SK-N-SH (cell line): Measurements from ENCODE around the gene CTLA4. TPM values are rescaled to one million over a fixed set of nuclear protein-coding genes. Genes with fewer than 3 reads are reported as not detected.
A peak's percentile ranks its signal among the peaks of the same experiment; 100 is the strongest.

Source experiments
- CTCF ChIA-PET: fragments of 300-600, 350-600 bp; formaldehyde crosslinking; extraction: SDS; loops from one replicate; lab custom pipeline; 2021; lab: Yijun Ruan, JAX
- POLR2A ChIA-PET: fragments of 350-600 bp; sonication (Branson Sonifier 250); formaldehyde crosslinking; extraction: SDS; loops from one replicate; lab custom pipeline; 2020; ENCODE audit warnings: antibody characterized with exemption, inconsistent platforms; lab: Yijun Ruan, JAX
- DNase-seq: peaks from one replicate; pipeline ENCODE4 v3.0.0; 2012
- H2AFZ ChIP-seq: fragments of 200-600 bp; sonication (generic); 2 replicates; pipeline ENCODE4 v1.8.1; 2016; ENCODE audit warnings: antibody characterized with exemption, mild to moderate bottlenecking, low read depth
- H3F3A ChIP-seq: fragments of 200-600 bp; sonication (generic); replicated peaks from 2 replicates; pipeline ENCODE3; 2016; ENCODE audit warnings: antibody characterized with exemption, mild to moderate bottlenecking; ENCODE audit not compliant: insufficient read depth
- H3K27ac ChIP-seq, 2 experiments: fragments of 200-500 bp in 1 of 2; fragments of 200-600 bp in 1 of 2; sonication (Bioruptor generic) in 1 of 2; sonication (generic), shearing (Covaris generic) in 1 of 2; 2 replicates each; pipeline versions ENCODE4 v1.5.1 to v1.6.1; 2014 to 2016; ENCODE audit warnings: low read depth in 2 of 2, inconsistent platforms in 1 of 2, low read length in 1 of 2, mild to moderate bottlenecking in 1 of 2, mixed read lengths in 1 of 2
- H3K27me3 ChIP-seq: fragments of 200-600 bp; sonication (generic), shearing (Covaris generic); 2 replicates; pipeline ENCODE4 v1.6.1; 2016; ENCODE audit warnings: mixed run types; ENCODE audit not compliant: insufficient read depth
- H3K36me3 ChIP-seq, 2 experiments: fragments of 200-500 bp in 1 of 2; fragments of 200-600 bp in 1 of 2; sonication (Bioruptor generic) in 1 of 2; sonication (generic) in 1 of 2; replicated peaks in 1 of 2; 2 replicates each; pipeline versions ENCODE3 to v1.5.1; 2014 to 2016; ENCODE audit warnings: low read length in 1 of 2, mild to moderate bottlenecking in 1 of 2; ENCODE audit not compliant: insufficient read depth in 2 of 2, control insufficient read depth in 1 of 2
- H3K4me1 ChIP-seq, 2 experiments: fragments of 200-500 bp in 1 of 2; fragments of 200-600 bp in 1 of 2; sonication (Bioruptor generic) in 1 of 2; sonication (generic), shearing (Covaris generic) in 1 of 2; 2 replicates each; pipeline versions ENCODE4 v1.5.1 to v1.6.1; 2014 to 2016; ENCODE audit warnings: low read depth in 1 of 2, low read length in 1 of 2, mixed run types in 1 of 2; ENCODE audit not compliant: insufficient read depth in 2 of 2, control insufficient read depth in 1 of 2
- H3K4me2 ChIP-seq: fragments of 200-600 bp; sonication (generic), shearing (Covaris generic); 2 replicates; pipeline ENCODE4 v1.6.1; 2017; ENCODE audit warnings: mixed run types
- H3K4me3 ChIP-seq, 2 experiments: fragments of 200-500 bp in 1 of 2; fragments of 200-600 bp in 1 of 2; sonication (Bioruptor generic) in 1 of 2; sonication (generic), shearing (Covaris generic) in 1 of 2; 2 replicates each; pipeline versions ENCODE4 v1.5.1 to v1.8.1; 2014 to 2016; ENCODE audit warnings: low read depth in 2 of 2, inconsistent platforms in 1 of 2, low read length in 1 of 2, mild to moderate bottlenecking in 1 of 2, mixed read lengths in 1 of 2, moderate library complexity in 1 of 2
- H3K79me2 ChIP-seq: fragments of 200-600 bp; sonication (generic); 2 replicates; pipeline ENCODE4 v1.8.1; 2017; ENCODE audit warnings: mild to moderate bottlenecking; ENCODE audit not compliant: insufficient read depth
- H3K9ac ChIP-seq: fragments of 200-600 bp; sonication (generic); 2 replicates; pipeline ENCODE4 v1.6.1; 2017; ENCODE audit warnings: mixed run types
- H3K9me2 ChIP-seq: fragments of 200-600 bp; sonication (generic); 2 replicates; pipeline ENCODE4 v1.6.1; 2017; ENCODE audit warnings: mixed run types
- H3K9me3 ChIP-seq: fragments of 200-600 bp; sonication (generic); 2 replicates; pipeline ENCODE4 v1.6.1; 2017; ENCODE audit warnings: mixed run types, mild to moderate bottlenecking, moderate library complexity
- H4K20me1 ChIP-seq: fragments of 200-600 bp; sonication (generic); 2 replicates; pipeline ENCODE4 v1.6.1; 2017; ENCODE audit warnings: mild to moderate bottlenecking, mixed run types; ENCODE audit not compliant: insufficient read depth
- EZH2phosphoT487 ChIP-seq: fragments of 200-600 bp; sonication (generic); IDR thresholded peaks from 2 replicates; pipeline ENCODE4 v1.6.1; 2017; ENCODE audit warnings: low read depth, mixed run types, mild to moderate bottlenecking, antibody characterized with exemption, moderate library complexity, borderline replicate concordance
- FOXJ3 ChIP-seq: sonication (generic); formaldehyde crosslinking; IDR thresholded peaks from 2 replicates; pipeline ENCODE4 v1.5.1; 2020; ENCODE audit warnings: mild to moderate bottlenecking, missing genetic modification reagents
- NRF1 ChIP-seq: IDR thresholded peaks from 2 replicates; pipeline ENCODE4 v1.6.1; 2012; ENCODE audit warnings: low read depth, mild to moderate bottlenecking, low read length
- RAD21 ChIP-seq: IDR thresholded peaks from 2 replicates; pipeline ENCODE4 v1.6.1; 2012; ENCODE audit warnings: mild to moderate bottlenecking, low read length
- RCOR1 ChIP-seq: fragments of 150-350 bp; IDR thresholded peaks from 2 replicates; pipeline ENCODE4 v1.6.1; 2017; ENCODE audit warnings: antibody characterized with exemption, low read length
- SMC3 ChIP-seq: IDR thresholded peaks from 2 replicates; pipeline ENCODE4 v1.6.1; 2012; ENCODE audit warnings: low read depth, low read length, improper control_type of control experiment
- TEAD4 ChIP-seq: IDR thresholded peaks from 2 replicates; pipeline ENCODE4 v1.4.0; 2012; ENCODE audit warnings: mild to moderate bottlenecking, borderline replicate concordance; ENCODE audit not compliant: insufficient read depth
- WGBS: methylation state at CpG from one replicate; pipeline ENCODE4 v1.1.6; 2017; ENCODE audit warnings: low lambda C conversion rate; 5-methylcytosine and 5-hydroxymethylcytosine counted together
- polyA plus RNA-seq, 3 experiments: library from polyadenylated mRNA; depleted of rRNA; stranded (reverse); fragments of >200 nt; gene quantifications; 2 replicates each; pipeline ENCODE4 v1.2.3, GENCODE V29; 2012
- TF ChIP-seq, protein P1 (sequence below): fragments of 200-600 bp; sonication (generic); IDR thresholded peaks from 2 replicates; pipeline ENCODE4 v1.6.1; 2017; ENCODE audit warnings: antibody characterized with exemption, mild to moderate bottlenecking, moderate library complexity
- TF ChIP-seq, protein P2 (sequence below): IDR thresholded peaks from 2 replicates; pipeline ENCODE4 v1.4.0; 2012; ENCODE audit warnings: low read depth, borderline replicate concordance

Gene CTLA4
- polyA plus RNA-seq, 1 of the 3 experiments (the other 2 are of a cell fraction) = not detected

DNA sequence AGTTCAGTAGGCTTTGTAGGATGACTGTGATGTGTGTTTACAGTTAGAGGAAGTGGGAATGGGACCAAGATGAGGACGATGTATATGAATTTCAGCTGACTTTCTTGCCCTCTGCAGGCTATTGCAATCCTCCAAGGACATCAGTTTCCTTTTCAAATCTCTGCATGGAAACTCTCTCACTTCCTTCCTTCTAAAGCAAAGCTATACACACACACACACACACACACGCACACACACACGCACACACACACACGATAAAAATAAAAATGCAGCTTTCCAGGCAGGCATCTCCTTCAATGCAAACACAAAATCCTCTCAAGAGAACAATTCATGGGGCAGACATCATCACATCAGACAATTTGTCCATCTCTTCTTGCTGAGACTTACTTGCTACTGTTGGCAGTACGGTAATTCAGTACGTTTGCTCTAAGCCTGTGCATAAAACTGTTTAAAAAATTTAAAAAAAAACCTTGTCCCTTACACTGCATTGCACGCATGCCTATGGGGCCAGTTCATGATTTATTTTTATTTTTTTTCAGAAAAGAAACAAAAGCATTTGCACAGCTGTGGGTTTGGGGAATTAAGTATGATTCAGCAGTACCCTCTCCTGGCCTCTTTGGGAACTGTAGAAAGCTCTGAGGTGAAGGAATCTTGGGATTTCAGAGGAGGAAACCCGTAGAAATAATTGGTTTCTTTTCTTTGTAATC, 41.8 kb downstream of the CTLA4 start:
- Histone ChIP-seq H3K4me2 (no peak overlapping the region), H3K4me1 (no peaks in the 10 kb centered on the region), H3K9me3 (no peaks in the 10 kb centered on the region), H3K9ac (no peak overlapping the region), H2AFZ (peak overlapping the region; percentile 61), H3F3A (no peaks in the 10 kb centered on the region), H4K20me1 (no peaks in the 10 kb centered on the region), H3K27ac (no peak overlapping the region), H3K36me3 (no peaks in the 10 kb centered on the region), H3K27me3 (no peaks in the 10 kb centered on the region), H3K4me3 (no peak overlapping the region), H3K79me2 (no peaks in the 10 kb centered on the region), H3K9me2 (no peaks in the 10 kb centered on the region)
- TF ChIP-seq RAD21 (peak; percentile 82), NRF1 (peak; percentile 3; the same call in 1 of the 2 replicates), TEAD4 (no peak), RCOR1 (no peak), SMC3 (peak; percentile 57)
- TF ChIP-seq, protein P1, sequence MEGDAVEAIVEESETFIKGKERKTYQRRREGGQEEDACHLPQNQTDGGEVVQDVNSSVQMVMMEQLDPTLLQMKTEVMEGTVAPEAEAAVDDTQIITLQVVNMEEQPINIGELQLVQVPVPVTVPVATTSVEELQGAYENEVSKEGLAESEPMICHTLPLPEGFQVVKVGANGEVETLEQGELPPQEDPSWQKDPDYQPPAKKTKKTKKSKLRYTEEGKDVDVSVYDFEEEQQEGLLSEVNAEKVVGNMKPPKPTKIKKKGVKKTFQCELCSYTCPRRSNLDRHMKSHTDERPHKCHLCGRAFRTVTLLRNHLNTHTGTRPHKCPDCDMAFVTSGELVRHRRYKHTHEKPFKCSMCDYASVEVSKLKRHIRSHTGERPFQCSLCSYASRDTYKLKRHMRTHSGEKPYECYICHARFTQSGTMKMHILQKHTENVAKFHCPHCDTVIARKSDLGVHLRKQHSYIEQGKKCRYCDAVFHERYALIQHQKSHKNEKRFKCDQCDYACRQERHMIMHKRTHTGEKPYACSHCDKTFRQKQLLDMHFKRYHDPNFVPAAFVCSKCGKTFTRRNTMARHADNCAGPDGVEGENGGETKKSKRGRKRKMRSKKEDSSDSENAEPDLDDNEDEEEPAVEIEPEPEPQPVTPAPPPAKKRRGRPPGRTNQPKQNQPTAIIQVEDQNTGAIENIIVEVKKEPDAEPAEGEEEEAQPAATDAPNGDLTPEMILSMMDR = peak; percentile 83
- TF ChIP-seq, protein P2, sequence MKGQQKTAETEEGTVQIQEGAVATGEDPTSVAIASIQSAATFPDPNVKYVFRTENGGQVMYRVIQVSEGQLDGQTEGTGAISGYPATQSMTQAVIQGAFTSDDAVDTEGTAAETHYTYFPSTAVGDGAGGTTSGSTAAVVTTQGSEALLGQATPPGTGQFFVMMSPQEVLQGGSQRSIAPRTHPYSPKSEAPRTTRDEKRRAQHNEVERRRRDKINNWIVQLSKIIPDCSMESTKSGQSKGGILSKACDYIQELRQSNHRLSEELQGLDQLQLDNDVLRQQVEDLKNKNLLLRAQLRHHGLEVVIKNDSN = no peak
- ChIA-PET POLR2A (no interaction called here), CTCF (interaction anchor here (0.5 to 2.7 kb wide), 24 partner anchors 9 to 1337 kb away, joined by 3 to 11 read pairs (median 3); no protein-coding TSS in a partner anchor)
- DNase-seq = peak; percentile 48
- 59% methylated on average over 8 of the region's 8 CpGs for WGBS

DNA sequence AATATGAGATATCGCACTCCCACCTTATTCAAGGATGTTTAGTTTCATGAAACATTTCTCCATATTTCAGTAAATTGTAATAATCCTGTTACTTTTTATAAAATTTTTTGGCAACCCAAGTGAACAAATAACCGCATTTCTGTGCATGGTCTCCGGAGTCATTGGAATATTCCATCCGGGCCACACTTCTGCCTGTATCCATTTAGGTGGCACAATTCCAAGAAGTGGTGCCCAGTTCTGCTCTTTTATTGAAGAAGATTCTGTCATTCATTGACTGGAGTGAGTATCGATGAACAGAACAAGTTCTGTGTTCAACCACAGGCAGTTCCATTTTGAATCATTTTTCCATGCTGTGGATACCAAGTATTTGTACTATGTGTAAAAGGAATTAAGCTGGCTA, 42.4 kb downstream of the CTLA4 start:
- Histone ChIP-seq H3F3A (no peaks in the 10 kb centered on the region), H3K9me2 (no peaks in the 10 kb centered on the region), H3K4me2 (0 out of 2 replicates have a peak overlapping the region, but pooled peaks have one; percentile 12), H4K20me1 (no peaks in the 10 kb centered on the region), H3K27ac (no peak overlapping the region), H2AFZ (no peak overlapping the region; the same call in 1 of the 2 replicates), H3K9ac (no peak overlapping the region), H3K9me3 (no peaks in the 10 kb centered on the region), H3K79me2 (no peaks in the 10 kb centered on the region), H3K4me3 (no peak overlapping the region), H3K4me1 (no peaks in the 10 kb centered on the region), H3K36me3 (no peaks in the 10 kb centered on the region), H3K27me3 (no peaks in the 10 kb centered on the region)
- DNase-seq = no peak
- ChIA-PET CTCF (interaction anchor here (0.5 to 2.7 kb wide), 23 partner anchors 9 to 1337 kb away, joined by 3 to 11 read pairs (median 3); no protein-coding TSS in a partner anchor), POLR2A (no interaction called here)
- TF ChIP-seq FOXJ3 (CRISPR knock-in tag) (no peak), EZH2phosphoT487 (no peak)
- WGBS = 60% methylated on average over 5 of the region's 5 CpGs
